HG03108 (cell line): ENCODE data around the gene PABPN1L.

Experiments used
- ATAC-seq: cut with Tn5 transposase; IDR thresholded peaks from one replicate; pipeline ENCODE4 v1.9.1; 2021; ENCODE audit warnings: moderate library complexity; ENCODE audit not compliant: unreplicated experiment

The PABPN1L gene

GRCh38 chr16:88853325-88853941, 13.0 kb downstream of the PABPN1L start:
- no peak for ATAC-seq

GRCh38 chr16:88851616-88852015, 14.8 kb downstream of the PABPN1L start:
- ATAC-seq = no peak

DNA sequence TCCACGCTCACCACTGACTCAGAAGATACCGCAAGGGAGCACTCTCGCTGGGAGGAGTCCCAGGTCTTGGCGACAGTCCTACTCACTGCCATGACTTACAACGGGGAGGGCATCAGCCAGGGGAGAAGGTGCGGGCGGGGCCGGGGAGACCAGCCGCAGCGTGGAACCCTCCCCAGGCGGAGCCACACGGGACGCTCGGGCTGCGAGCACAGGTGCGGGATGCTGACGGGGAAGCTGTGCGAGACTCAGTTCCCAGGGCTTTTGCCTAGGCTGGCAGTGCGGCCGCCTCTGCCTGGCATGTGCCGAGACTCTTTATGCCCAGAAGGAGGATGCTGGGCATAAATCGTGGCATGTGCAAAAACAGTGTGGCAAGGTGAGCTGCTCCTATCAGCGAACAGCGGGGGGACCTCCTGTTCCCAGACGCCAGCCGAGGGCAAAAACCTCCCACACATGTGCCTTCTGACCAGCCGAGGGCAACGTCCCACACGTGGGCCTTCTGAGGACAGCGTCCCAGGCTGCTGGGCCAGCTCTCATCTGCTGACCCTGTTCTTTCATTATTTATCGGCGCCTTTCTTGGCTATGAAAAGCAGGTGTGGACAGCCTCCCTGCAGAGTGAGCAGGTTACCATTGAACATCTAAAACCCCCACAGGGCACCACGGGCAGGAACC, 15.8 kb downstream of the PABPN1L start:
- no peak for ATAC-seq

DNA sequence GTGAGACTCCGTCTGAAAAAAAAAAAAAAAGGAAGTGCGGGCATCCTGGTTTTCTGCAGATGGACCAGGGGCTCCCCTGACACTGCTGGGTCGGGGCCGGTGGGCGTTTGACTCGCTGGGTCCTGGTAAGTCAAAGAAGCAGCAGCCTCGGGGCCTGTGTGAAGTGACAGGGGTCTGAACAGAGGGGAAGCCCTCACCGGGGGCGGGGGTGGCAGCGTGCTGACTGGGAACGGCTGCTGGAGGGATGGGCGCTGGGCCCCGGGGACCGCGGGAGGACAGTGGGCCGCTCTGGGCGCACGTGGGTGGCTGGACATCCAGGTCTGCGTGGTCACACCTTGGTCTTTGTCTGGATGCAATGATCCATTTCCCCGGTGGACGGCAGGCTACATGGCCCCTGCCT, 17.9 kb downstream of the PABPN1L start:
- no peak for ATAC-seq

DNA sequence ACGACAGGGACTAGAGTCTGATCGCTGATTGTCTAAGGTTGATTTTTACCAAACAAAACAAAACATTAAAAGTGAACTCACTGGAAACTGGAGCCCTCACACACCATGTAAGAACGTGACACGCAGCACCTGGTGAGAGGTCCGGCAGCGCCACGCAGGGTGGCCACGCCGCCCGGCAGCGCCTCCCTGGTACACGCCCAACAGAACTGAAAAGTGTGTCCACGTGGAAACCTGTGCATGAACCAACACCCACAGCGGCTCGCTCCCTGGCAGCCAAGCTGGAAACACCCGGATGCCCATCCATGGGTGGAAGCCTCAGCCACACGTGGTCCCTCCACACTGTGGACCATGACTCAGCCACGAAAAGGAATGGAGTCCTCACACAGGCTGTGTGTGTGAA, 18.8 kb downstream of the PABPN1L start:
- ATAC-seq = no peak

DNA sequence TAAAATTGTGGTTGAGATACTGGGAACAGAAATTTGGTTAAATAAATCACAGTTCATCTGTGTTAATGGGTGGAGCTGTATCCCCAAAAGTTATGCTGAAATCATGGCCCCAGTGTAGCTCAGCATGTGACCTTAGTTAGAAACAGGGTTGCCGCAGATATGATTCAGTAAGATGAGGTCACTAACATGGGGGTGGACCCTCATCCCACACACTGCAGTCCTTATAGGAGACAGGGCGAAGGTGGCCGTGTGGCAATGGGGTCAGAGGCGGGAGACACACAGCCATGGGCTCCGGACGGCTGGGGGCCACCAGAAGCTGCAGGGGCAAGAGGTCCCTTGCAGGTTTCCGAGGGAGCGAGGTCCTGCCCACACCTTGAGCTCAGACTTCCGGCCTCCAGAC, 20.4 kb downstream of the PABPN1L start:
- no peak for ATAC-seq

- ATAC-seq = no peak
Observed at GRCh38 chr16:88844419-88845036, 21.9 kb downstream of the PABPN1L start.

GRCh38 chr16:88843256-88843655, 23.2 kb downstream of the PABPN1L start:
- no peak for ATAC-seq

GRCh38 chr16:88842806-88843205, 23.7 kb downstream of the PABPN1L start:
- ATAC-seq = no peak

DNA sequence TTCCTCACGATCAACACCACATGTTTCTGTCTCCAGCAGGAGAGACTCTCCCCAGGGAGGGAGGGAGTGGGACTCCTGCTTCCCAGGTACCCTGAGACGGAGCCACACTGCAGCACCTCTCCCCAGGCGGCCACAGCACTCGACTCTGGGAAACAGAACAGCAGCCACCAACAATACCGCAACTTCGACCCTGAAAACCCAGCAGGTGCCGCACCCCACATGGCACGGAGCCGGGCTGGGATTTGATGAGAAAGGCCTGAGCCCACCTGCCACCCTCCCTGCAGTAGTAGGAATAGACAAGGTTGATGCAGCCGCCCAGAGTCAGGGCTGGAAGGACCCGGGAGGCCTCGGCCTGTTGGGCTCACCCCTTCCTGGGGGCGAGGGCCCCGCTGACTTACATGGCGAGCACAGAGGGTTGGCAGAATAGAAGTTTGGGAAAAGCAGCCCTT, 24.1 kb downstream of the PABPN1L start:
- ATAC-seq = no peak

- ATAC-seq = no peak
Observed at GRCh38 chr16:88841521-88842307, 24.7 kb downstream of the PABPN1L start.

GRCh38 chr16:88840600-88841215, 25.8 kb downstream of the PABPN1L start:
- no peak for ATAC-seq

- no peak for ATAC-seq
Observed at GRCh38 chr16:88839745-88840599, 26.5 kb downstream of the PABPN1L start.

- ATAC-seq = no peak
Observed at GRCh38 chr16:88839026-88839529, 27.4 kb downstream of the PABPN1L start.

DNA sequence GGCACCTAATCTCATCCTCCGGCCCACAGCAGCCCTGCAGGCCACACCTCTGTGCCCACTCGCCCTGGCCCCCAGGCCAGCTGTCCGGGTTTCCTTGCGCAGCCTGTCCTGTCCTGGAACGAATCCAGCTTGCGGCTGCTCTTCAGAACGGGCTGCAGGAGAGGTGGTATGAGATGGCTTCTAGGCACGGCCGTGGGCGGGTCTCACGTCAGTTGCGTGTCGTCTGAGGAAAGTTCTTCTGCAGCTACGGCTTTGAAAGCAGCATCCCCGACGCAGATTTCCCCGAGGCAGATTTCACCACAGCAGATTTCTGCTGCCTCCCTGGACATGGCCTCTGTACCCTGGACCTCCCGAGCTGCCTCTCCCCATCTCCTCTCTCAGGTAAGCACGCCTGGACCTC, 27.9 kb downstream of the PABPN1L start:
- ATAC-seq = no peak

- ATAC-seq = no peak
Observed at GRCh38 chr16:88837806-88838205, 28.7 kb downstream of the PABPN1L start.

DNA sequence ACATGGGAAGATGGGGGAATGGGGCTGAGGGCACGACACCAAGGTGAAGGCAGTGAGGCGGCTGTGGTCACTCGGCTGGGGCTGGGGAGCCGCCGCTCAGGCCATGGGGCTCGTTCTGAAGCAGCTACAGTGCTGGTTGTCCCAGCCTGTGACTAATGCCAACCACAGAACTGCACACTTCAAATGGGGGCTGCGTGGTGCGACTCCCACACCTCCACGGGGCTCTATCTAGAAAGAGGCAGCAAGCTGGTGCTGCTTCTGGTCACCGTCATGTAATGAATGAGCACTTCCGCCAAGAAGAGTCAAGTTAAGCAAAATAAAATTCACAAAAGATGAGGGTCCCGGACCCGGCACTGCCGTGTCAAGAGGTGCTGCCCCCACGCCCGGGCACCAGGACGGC, 29.7 kb downstream of the PABPN1L start:
- ATAC-seq = no peak

GRCh38 chr16:88835818-88836217, 30.6 kb downstream of the PABPN1L start:
- no peak for ATAC-seq

DNA sequence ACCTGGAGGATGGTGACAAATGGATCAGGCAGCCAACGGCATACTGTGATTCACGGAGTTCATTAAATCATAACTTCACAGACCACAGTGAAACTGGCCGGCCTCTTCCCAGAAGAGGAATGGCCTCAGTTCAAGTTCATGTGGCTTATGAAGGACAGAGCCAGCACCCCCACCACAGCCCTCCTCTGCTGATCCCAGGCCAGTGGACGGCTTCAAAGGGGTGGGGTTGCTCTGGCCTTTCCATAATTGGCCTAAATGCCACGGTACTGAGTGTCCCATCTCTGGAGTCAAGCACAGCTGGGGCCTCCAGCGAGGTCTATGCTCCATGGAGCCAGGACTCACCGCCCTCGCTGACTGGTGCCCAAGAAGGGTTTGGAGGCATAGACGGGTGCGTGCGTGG, 31.1 kb downstream of the PABPN1L start:
- ATAC-seq = no peak

DNA sequence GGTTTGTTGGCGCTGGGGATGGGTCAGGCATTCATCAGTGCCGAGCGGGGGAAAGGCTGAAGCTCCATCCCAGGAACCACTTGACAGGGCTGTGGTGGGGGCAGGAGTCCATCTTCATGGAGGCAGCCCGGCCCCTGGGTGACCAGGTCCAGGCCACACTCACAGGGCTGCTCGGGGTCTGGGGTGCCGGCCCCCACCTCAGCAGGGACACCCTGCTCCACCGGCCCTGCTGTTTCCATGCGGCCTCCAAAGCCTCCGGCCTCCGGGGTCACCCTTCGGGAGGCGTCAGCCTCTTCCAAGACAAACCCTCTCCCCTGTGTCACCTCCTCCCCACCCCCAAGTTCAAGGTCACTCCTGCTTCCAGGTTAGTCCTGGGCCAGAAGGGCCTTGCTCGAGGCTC, 31.8 kb downstream of the PABPN1L start:
- ATAC-seq = no peak
